ENCODE data around the gene SH2D1B.

DNA sequence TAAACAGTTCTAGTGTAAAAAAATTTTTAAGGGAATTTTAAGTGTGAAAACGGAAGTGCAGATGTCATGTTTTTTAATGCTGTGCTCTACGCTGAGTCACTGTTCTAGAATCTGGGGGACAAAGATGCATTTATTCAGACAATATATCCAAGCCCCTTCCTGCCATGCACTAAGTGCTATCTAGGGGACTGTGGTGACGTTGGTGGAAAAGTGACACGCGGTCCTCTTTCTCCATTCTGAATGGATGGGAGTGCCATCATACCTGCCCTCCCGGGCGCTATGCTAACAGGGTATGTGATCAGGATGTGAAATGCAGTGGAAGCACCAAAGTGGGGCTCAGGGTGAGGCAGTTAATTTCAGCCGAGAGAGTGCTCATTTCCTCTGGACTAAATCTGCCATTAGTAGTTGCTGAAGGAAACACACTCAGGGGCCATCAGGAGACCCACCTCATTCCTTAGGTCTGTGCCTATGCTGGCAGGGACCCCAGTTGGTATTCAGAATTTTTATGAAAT, 23.8 kb downstream of the SH2D1B start:
- TF ChIP-seq, protein P1, sequence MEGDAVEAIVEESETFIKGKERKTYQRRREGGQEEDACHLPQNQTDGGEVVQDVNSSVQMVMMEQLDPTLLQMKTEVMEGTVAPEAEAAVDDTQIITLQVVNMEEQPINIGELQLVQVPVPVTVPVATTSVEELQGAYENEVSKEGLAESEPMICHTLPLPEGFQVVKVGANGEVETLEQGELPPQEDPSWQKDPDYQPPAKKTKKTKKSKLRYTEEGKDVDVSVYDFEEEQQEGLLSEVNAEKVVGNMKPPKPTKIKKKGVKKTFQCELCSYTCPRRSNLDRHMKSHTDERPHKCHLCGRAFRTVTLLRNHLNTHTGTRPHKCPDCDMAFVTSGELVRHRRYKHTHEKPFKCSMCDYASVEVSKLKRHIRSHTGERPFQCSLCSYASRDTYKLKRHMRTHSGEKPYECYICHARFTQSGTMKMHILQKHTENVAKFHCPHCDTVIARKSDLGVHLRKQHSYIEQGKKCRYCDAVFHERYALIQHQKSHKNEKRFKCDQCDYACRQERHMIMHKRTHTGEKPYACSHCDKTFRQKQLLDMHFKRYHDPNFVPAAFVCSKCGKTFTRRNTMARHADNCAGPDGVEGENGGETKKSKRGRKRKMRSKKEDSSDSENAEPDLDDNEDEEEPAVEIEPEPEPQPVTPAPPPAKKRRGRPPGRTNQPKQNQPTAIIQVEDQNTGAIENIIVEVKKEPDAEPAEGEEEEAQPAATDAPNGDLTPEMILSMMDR (IDR thresholded peaks at IDR 0.05; ENCODE audit: low read depth, low read length, missing input control) = no peak
- no peak for TF ChIP-seq SP1 (IDR thresholded peaks at IDR 0.05)
- TF ChIP-seq ATF3 (IDR thresholded peaks at IDR 0.05) = no peak
- TF ChIP-seq RXRA (IDR thresholded peaks at IDR 0.05) = no peak
- TF ChIP-seq, protein P2, sequence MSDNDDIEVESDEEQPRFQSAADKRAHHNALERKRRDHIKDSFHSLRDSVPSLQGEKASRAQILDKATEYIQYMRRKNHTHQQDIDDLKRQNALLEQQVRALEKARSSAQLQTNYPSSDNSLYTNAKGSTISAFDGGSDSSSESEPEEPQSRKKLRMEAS (IDR thresholded peaks at IDR 0.05) = no peak
- TF ChIP-seq JUND (IDR thresholded peaks at IDR 0.05) = no peak
- no peak for TF ChIP-seq ZBTB33 (IDR thresholded peaks at IDR 0.05)
- no peak for TF ChIP-seq GABPA (IDR thresholded peaks at IDR 0.05 in 1 of 2, conservative IDR thresholded peaks at IDR 0.05 in 1 of 2)
